Activated CD4-positive, alpha-beta T cell treated with anti-CD3 and anti-CD28 coated beads, Interleukin-2, amount 50 U/mL, for 1 hour (primary cell): ENCODE results near the gene ZBTB46.
"Not testable (repeated sequence)": the region's sequence is repeated elsewhere in the genome, so short reads cannot be mapped to it uniquely, and the experiment has no call there.

ENCODE experiments used
- DNase-seq: peaks from one replicate; pipeline ENCODE4 v3.0.0-alpha.2; 2020

Gene ZBTB46

GRCh38 chr20:63732118-63733095, 98.7 kb downstream of the ZBTB46 start:
- DNase-seq = no peak

GRCh38 chr20:63731410-63731809, 99.7 kb downstream of the ZBTB46 start:
- DNase-seq = no peak

GRCh38 chr20:63730189-63730733, 100.8 kb downstream of the ZBTB46 start:
- DNase-seq = not testable (repeated sequence)

GRCh38 chr20:63722967-63723622, 108.0 kb downstream of the ZBTB46 start:
- not testable (repeated sequence) for DNase-seq

- no peak for DNase-seq
Observed at GRCh38 chr20:63718996-63719395, 112.1 kb downstream of the ZBTB46 start.

- DNase-seq = no peak
Observed at GRCh38 chr20:63714858-63715257, 116.2 kb downstream of the ZBTB46 start.

- no peak for DNase-seq
Observed at GRCh38 chr20:63712191-63712590, 118.9 kb downstream of the ZBTB46 start.

- no peak for DNase-seq
Observed at GRCh38 chr20:63711085-63711645, 119.9 kb downstream of the ZBTB46 start.

GRCh38 chr20:63709149-63709527, 121.9 kb downstream of the ZBTB46 start:
- DNase-seq = no peak

GRCh38 chr20:63708301-63709148, 122.5 kb downstream of the ZBTB46 start:
- no peak for DNase-seq

- DNase-seq = peak; percentile 84
Observed at GRCh38 chr20:63707558-63708300, 123.3 kb downstream of the ZBTB46 start, which contains the start of the genes ARFRP1 and ZGPAT. Gene ARFRP1 (minus strand): TSS chr20:63707976. CDS start chr20:63707091, 885 bp downstream. Gene ZGPAT (plus strand): TSS chr20:63708039. CDS start chr20:63708581, 542 bp downstream.

- DNase-seq = peak; percentile 66
Observed at GRCh38 chr20:63706852-63707557, 124.1 kb downstream of the ZBTB46 start.

GRCh38 chr20:63706027-63706695, 124.9 kb downstream of the ZBTB46 start:
- no peak for DNase-seq

- no peak for DNase-seq
Observed at GRCh38 chr20:63705232-63706026, 125.6 kb downstream of the ZBTB46 start.

GRCh38 chr20:63704749-63705117, 126.3 kb downstream of the ZBTB46 start:
- DNase-seq = no peak

GRCh38 chr20:63703976-63704748, 126.9 kb downstream of the ZBTB46 start:
- no peak for DNase-seq

- no peak for DNase-seq
Observed at GRCh38 chr20:63703471-63703975, 127.5 kb downstream of the ZBTB46 start.

GRCh38 chr20:63702751-63703470, 128.2 kb downstream of the ZBTB46 start:
- no peak for DNase-seq
